RWPE1 (cell line): Measurements from ENCODE around the gene CPNE5.
A peak's percentile ranks its signal among the peaks of the same experiment; 100 is the strongest.

Source experiments
- CTCF ChIA-PET: fragments of 350-600 bp; sonication (Branson Sonifier 250); formaldehyde crosslinking; extraction: SDS; loops from one replicate; lab custom pipeline; 2021; lab: Yijun Ruan, JAX
- POLR2A ChIA-PET: fragments of 400-600 bp; formaldehyde crosslinking; extraction: SDS; loops from one replicate; lab custom pipeline; 2020; ENCODE audit warnings: antibody characterized with exemption; ENCODE audit not compliant: low non-redundant PET; lab: Yijun Ruan, JAX
- DNase-seq: peaks from one replicate; pipeline ENCODE4 v3.0.0; 2012; ENCODE audit warnings: low spot score
- H3K27ac ChIP-seq: fragments of 450-650 bp; 2 replicates; pipeline ENCODE4 v1.5.1; 2017
- TF ChIP-seq, protein P1 (sequence below): fragments of 450-650 bp; conservative IDR thresholded peaks from 2 replicates; pipeline ENCODE4 v1.5.1; 2017; ENCODE audit warnings: low read depth, mild to moderate bottlenecking

The CPNE5 gene

DNA sequence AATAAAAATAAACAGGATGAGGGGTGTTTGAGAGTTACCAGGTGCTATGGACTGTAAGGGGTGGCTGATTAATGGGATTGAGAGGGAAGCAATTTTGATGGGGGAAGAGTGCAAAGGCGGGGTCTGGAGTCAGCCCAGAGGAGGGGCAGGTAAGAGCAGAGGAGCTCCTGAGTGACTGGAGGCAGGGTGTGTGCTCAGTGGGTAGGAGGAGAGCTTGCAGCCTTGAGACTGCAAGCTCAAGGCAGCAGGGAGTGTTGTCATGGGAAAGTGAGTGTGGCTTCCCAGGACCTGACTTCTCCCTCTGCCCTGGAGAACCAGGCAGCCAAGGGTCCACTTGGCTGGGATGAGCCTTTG is 87.4 kb downstream of the CPNE5 start:
- ChIA-PET CTCF (interaction anchor here (1.1 kb wide), 1 partner anchor 137 kb away, joined by 4 read pairs; no protein-coding TSS in a partner anchor), POLR2A (no interaction called here)
- DNase-seq = no peak
- TF ChIP-seq, protein P1, sequence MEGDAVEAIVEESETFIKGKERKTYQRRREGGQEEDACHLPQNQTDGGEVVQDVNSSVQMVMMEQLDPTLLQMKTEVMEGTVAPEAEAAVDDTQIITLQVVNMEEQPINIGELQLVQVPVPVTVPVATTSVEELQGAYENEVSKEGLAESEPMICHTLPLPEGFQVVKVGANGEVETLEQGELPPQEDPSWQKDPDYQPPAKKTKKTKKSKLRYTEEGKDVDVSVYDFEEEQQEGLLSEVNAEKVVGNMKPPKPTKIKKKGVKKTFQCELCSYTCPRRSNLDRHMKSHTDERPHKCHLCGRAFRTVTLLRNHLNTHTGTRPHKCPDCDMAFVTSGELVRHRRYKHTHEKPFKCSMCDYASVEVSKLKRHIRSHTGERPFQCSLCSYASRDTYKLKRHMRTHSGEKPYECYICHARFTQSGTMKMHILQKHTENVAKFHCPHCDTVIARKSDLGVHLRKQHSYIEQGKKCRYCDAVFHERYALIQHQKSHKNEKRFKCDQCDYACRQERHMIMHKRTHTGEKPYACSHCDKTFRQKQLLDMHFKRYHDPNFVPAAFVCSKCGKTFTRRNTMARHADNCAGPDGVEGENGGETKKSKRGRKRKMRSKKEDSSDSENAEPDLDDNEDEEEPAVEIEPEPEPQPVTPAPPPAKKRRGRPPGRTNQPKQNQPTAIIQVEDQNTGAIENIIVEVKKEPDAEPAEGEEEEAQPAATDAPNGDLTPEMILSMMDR = no peak
- H3K27ac ChIP-seq = peak overlapping the region; percentile 9; the same call in 1 of the 2 replicates

DNA sequence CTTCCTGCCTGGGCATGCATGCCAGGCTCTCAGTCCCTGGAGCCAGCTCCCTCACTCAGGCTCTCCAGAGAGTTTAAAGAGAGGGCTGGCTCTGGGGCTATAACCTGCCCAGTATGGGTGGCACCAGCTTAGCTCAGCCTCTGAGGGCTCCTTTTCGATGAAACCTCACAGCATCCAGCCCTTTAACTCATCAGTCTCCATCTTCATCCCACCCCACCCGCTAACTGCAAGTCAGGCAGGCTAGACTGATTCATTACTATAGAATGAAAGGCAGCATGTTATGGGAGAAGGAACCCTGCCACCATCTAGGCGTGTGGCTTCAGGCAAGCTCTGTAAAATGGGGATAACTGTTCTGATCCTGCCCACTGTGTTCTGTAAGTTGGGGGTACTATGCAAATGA is 88.2 kb downstream of the CPNE5 start:
- DNase-seq = no peak
- CTCF ChIA-PET = interaction anchor here (0.7 to 0.8 kb wide), 4 partner anchors 8 to 144 kb away, joined by 3 to 4 read pairs (median 4); no protein-coding TSS in a partner anchor
- TF ChIP-seq, protein P1 = no peak
- POLR2A ChIA-PET = no interaction called here
- H3K27ac ChIP-seq = no peak overlapping the region

DNA sequence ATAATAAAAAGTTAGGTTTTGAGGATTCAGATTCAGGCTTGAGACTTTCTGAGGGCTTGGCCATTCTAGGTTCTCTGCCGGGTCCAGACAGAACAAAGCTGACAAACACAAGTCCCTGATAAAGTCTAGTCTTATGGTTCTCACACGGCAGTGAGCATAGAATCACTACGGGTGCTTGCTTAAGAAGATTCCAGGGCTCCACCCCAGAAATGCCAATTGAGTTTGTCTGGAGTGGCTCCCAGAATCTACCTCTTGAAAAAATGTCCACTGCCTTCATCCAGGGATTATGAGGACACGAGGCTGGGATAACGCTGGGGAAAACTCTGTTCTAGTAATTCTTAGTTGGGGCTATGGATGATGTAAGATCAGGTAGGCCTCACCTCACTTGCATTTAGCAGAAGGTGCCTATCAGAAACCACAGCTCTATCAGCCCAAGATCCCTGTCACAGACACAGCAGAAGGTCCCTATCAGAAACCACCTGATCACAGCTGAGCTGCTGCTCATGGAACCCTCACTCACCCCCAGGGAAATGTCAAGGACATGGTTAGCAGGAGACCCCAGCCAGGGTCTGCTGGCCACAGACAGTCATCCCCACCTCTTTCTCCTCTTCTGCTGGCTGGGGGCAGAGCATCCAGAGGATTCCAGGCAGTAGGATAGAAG is 89.3 kb downstream of the CPNE5 start:
- H3K27ac ChIP-seq = no peak overlapping the region
- ChIA-PET CTCF (interaction anchor here (0.7 to 0.8 kb wide), 2 partner anchors 9 to 16 kb away, joined by 3 to 4 read pairs; no protein-coding TSS in a partner anchor), POLR2A (no interaction called here)
- DNase-seq = no peak
- TF ChIP-seq, protein P1 = no peak

DNA sequence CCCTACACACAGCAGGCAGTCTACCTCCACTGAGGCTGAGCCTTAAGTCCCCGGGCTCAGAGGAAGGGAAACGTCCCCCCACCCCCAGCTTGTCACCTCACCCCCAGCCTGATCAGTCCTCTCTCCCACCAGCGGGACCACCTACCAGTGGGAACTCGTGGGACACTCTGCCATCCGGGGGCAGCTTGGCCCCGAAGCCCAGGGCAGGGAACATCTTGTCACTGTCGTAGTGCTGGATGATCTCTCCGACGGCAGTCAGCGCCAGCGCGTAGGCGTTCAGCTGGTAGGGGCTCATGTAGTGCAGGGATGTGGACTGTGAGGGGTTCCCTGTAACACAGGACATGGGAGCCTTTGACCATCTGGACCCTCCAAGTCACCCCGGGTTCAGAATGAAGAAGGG is 93.0 kb downstream of the CPNE5 start:
- no peak for DNase-seq
- POLR2A ChIA-PET = no interaction called here
- no peak overlapping the region for H3K27ac ChIP-seq
- CTCF ChIA-PET = interaction anchor here (1.7 kb wide), 1 partner anchor 13 kb away, joined by 6 read pairs; no protein-coding TSS in a partner anchor
- TF ChIP-seq, protein P1 = no peak

DNA sequence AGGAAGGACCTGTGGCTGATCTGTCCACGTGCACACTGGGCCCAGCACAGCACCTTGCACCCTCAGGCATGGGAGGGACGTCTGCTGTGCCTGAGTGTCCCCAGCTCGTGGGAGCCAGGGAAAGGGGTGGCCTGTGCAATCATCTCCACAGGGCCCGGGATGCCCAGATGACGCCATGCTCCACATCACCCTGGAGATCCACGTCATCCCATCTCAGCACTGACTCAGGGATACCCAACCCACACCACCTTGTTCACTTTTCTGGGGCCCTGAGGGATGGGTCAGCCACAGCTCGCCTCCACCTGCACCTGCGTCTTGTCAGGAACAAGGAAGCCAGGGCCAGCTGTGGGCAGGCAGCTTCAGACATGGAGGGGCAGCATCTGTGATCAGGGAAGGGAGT is 93.4 kb downstream of the CPNE5 start:
- no peak for DNase-seq
- TF ChIP-seq, protein P1 = no peak
- H3K27ac ChIP-seq = no peak overlapping the region
- ChIA-PET POLR2A (no interaction called here), CTCF (interaction anchor here (0.6 to 1.7 kb wide), 2 partner anchors 13 to 22 kb away, joined by 3 to 6 read pairs; no protein-coding TSS in a partner anchor)

DNA sequence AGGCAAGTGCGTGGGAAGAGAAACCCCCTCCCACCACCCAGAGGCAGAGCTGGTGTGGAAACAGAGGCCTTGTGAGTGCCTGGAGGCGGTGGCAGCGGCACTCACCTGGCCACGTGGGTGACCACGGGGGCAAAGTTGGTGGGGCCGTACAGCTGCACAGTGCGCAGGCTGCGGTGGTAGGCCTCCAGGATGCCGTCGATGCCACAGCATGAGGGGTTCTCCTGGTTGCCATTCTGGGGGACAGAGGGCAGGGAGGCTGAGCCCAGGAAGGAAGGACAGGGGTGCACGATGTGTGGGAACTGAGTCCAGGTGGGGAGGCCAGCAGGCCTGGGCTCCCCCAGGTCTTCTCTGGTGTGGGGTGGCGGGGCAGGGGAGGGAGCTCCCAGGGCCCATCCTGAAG is 94.0 kb downstream of the CPNE5 start:
- H3K27ac ChIP-seq = no peak overlapping the region
- POLR2A ChIA-PET = no interaction called here
- DNase-seq = no peak
- CTCF ChIA-PET = interaction anchor here (0.5 to 1.7 kb wide), 3 partner anchors 14 to 550 kb away, joined by 3 to 6 read pairs (median 3); no protein-coding TSS in a partner anchor
- TF ChIP-seq, protein P1 = no peak
